A549 (cell line): ENCODE data around the gene UACA.

Experiments
- CTCF ChIP-seq: fragments of >200 bp; sonication (Bioruptor Twin); formaldehyde crosslinking; IDR thresholded peaks from 3 replicates; pipeline ENCODE4 v1.5.1; 2016
- MAX ChIP-seq: IDR thresholded peaks from 2 replicates; pipeline ENCODE4 v1.6.1; 2012

- TF ChIP-seq CTCF, result no peak
- no peak for TF ChIP-seq MAX
Measured at GRCh38 chr15:70632491-70633102, 130.8 kb downstream of the UACA start.
